ENCODE data around the gene DZIP1.
"Not testable (repeated sequence)": the region's sequence is repeated elsewhere in the genome, so short reads cannot be mapped to it uniquely, and the experiment has no call there.

Gene DZIP1

GRCh38 chr13:95644601-95645052 lies at the start of gene DZIP1:
Gene DZIP1, minus strand, starts transcription at chr13:95644706. Its CDS starts 2,677 bp downstream, at chr13:95642029.
- DNase-seq (ENCODE audit: low spot score): peak; percentile 93

GRCh38 chr13:95690986-95691385 lies 46.5 kb upstream of the DZIP1 start:
- DNase-seq (ENCODE audit: low spot score): not testable (repeated sequence)

- no peak for DNase-seq (ENCODE audit: low spot score)
These were observed 45.0 kb upstream of the DZIP1 start for GRCh38 chr13:95689582-95689926.

GRCh38 chr13:95684960-95685359 lies 40.5 kb upstream of the DZIP1 start:
- not testable (repeated sequence) for DNase-seq (ENCODE audit: low spot score)

GRCh38 chr13:95684418-95684817 lies 39.9 kb upstream of the DZIP1 start:
- no peak for DNase-seq (ENCODE audit: low spot score)

GRCh38 chr13:95679722-95680121 lies 35.2 kb upstream of the DZIP1 start:
- no peak for DNase-seq (ENCODE audit: low spot score)

- no peak for DNase-seq (ENCODE audit: low spot score)
These were observed 34.5 kb upstream of the DZIP1 start for GRCh38 chr13:95678967-95679366.

- peak; percentile 34 for DNase-seq (ENCODE audit: low spot score)
These were observed 33.2 kb upstream of the DZIP1 start for GRCh38 chr13:95677564-95678266.

- peak; percentile 99 for DNase-seq (ENCODE audit: low spot score)
These were observed 32.5 kb upstream of the DZIP1 start, which contains the start of gene DNAJC3 for GRCh38 chr13:95676762-95677563. Gene DNAJC3, plus strand, starts transcription at chr13:95677139. Its CDS starts 117 bp downstream, at chr13:95677256.

GRCh38 chr13:95676105-95676761 lies 31.7 kb upstream of the DZIP1 start:
- peak; percentile 10 for DNase-seq (ENCODE audit: low spot score)

GRCh38 chr13:95671597-95671996 lies 27.1 kb upstream of the DZIP1 start:
- no peak for DNase-seq (ENCODE audit: low spot score)

- not testable (repeated sequence) for DNase-seq (ENCODE audit: low spot score)
These were observed 22.7 kb upstream of the DZIP1 start for GRCh38 chr13:95667235-95667634.

- peak; percentile 50 for DNase-seq (ENCODE audit: low spot score)
These were observed 16.6 kb upstream of the DZIP1 start for GRCh38 chr13:95660981-95661581.

- DNase-seq (ENCODE audit: low spot score): no peak
These were observed 15.0 kb upstream of the DZIP1 start for GRCh38 chr13:95659500-95659899.

GRCh38 chr13:95656386-95657015 lies 12.0 kb upstream of the DZIP1 start:
- DNase-seq (ENCODE audit: low spot score): no peak

GRCh38 chr13:95652821-95653220 lies 8.3 kb upstream of the DZIP1 start:
- no peak for DNase-seq (ENCODE audit: low spot score)

- no peak for DNase-seq (ENCODE audit: low spot score)
These were observed 7.8 kb upstream of the DZIP1 start for GRCh38 chr13:95652244-95652764.

GRCh38 chr13:95650696-95651095 lies 6.2 kb upstream of the DZIP1 start:
- no peak for DNase-seq (ENCODE audit: low spot score)

GRCh38 chr13:95647321-95647720 lies 2.8 kb upstream of the DZIP1 start:
- no peak for DNase-seq (ENCODE audit: low spot score)

- DNase-seq (ENCODE audit: low spot score): peak; percentile 57
These were observed 439 bp downstream of the DZIP1 start for GRCh38 chr13:95643936-95644598.

GRCh38 chr13:95643571-95643935 lies 953 bp downstream of the DZIP1 start:
- peak; percentile 26 for DNase-seq (ENCODE audit: low spot score)

All from AG20443 (cell line).